ENCODE results near the gene TYW1B.
"Not testable (repeated sequence)": the region's sequence is repeated elsewhere in the genome, so short reads cannot be mapped to it uniquely, and the experiment has no call there.

DNA sequence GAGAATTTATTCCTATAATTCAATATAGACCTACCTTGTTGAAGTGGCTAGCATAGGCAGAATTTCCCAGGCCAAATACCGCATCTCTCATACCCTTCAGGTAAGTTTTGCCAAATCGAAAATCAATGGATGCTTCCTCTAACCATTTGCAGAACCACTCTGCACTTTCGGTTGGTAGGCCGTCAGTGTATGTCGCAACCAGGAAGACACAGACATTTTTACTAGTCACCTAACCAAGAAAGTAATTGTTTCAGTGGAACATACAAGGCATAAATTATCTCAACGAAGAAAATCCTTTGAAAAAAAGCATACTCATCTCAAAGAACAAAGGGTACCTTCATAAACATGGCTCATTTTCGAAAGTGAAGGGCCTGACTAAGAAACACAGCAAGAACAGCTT lies 17.6 kb downstream of the TYW1B start:
- TF ChIP-seq, protein P1, sequence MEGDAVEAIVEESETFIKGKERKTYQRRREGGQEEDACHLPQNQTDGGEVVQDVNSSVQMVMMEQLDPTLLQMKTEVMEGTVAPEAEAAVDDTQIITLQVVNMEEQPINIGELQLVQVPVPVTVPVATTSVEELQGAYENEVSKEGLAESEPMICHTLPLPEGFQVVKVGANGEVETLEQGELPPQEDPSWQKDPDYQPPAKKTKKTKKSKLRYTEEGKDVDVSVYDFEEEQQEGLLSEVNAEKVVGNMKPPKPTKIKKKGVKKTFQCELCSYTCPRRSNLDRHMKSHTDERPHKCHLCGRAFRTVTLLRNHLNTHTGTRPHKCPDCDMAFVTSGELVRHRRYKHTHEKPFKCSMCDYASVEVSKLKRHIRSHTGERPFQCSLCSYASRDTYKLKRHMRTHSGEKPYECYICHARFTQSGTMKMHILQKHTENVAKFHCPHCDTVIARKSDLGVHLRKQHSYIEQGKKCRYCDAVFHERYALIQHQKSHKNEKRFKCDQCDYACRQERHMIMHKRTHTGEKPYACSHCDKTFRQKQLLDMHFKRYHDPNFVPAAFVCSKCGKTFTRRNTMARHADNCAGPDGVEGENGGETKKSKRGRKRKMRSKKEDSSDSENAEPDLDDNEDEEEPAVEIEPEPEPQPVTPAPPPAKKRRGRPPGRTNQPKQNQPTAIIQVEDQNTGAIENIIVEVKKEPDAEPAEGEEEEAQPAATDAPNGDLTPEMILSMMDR (IDR thresholded peaks at IDR 0.05) = not testable (repeated sequence)
- TF ChIP-seq POLR2A (IDR thresholded peaks at IDR 0.05; ENCODE audit: low read depth) = not testable (repeated sequence)
